DOHH2 (cell line): ENCODE measurements around the gene STARD10.

ENCODE experiments used
- EZH2phosphoT487 ChIP-seq: fragments of 200-600 bp; sonication (generic); IDR thresholded peaks from 2 replicates; pipeline ENCODE4 v1.6.1; 2017; ENCODE audit warnings: borderline replicate concordance, mild to moderate bottlenecking, antibody characterized with exemption, low read length, moderate library complexity, mixed read lengths
- TF ChIP-seq, protein P1 (sequence below): fragments of 200-600 bp; sonication (generic); IDR thresholded peaks from one replicate; pipeline ENCODE4 v1.5.1; 2014; ENCODE audit warnings: antibody characterized with exemption, mild to moderate bottlenecking, low read depth, low read length; ENCODE audit not compliant: poor library complexity, severe bottlenecking

DNA sequence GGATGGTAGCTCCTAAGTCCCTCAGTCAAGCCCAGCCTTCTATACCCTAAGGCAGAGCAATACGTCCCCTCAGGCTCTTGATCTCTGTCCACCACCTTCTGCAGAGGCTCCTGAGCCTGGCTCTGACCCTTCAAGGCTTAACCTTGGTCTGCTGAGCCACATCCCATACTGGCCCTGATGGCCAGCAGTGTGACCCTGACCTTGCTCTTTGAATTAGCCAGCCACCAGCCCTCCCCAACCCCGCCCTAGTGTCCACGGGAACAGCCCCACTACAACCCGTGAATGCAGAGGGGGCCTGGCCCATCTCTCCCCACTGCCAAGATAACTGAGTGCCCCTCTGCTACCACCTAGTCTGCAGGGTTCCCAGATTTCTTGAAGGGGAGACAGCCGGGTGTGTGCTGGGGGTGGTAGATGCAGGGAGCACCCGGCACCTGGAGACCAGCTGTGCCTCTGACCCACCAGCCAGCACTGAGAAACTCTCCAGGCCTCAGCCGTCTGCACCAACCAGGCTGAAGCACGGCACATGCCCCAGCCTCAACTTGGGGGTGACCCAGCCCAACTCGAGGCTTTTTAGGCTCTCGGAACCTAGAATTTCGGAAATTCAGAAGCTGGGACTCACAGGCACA lies 47.8 kb downstream of the STARD10 start:
- TF ChIP-seq, protein P1, sequence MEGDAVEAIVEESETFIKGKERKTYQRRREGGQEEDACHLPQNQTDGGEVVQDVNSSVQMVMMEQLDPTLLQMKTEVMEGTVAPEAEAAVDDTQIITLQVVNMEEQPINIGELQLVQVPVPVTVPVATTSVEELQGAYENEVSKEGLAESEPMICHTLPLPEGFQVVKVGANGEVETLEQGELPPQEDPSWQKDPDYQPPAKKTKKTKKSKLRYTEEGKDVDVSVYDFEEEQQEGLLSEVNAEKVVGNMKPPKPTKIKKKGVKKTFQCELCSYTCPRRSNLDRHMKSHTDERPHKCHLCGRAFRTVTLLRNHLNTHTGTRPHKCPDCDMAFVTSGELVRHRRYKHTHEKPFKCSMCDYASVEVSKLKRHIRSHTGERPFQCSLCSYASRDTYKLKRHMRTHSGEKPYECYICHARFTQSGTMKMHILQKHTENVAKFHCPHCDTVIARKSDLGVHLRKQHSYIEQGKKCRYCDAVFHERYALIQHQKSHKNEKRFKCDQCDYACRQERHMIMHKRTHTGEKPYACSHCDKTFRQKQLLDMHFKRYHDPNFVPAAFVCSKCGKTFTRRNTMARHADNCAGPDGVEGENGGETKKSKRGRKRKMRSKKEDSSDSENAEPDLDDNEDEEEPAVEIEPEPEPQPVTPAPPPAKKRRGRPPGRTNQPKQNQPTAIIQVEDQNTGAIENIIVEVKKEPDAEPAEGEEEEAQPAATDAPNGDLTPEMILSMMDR: no peak
- no peak for TF ChIP-seq EZH2phosphoT487
